Urinary bladder (tissue), 4 donors: Measurements from ENCODE around the gene UNC5CL. TPM values are rescaled to one million over a fixed set of nuclear protein-coding genes. Genes with fewer than 3 reads are reported as not detected.

Experiments used
- DNase-seq: peaks from one replicate; pipeline ENCODE4 v3.0.0-alpha.2; 2015; ENCODE audit errors: extremely low spot score
- H3K27ac ChIP-seq: one replicate; pipeline ENCODE4 v1.5.1; 2013; ENCODE audit warnings: low read depth, mild to moderate bottlenecking, moderate library complexity
- H3K36me3 ChIP-seq: one replicate; pipeline ENCODE4 v1.6.1; 2013; ENCODE audit warnings: mild to moderate bottlenecking, moderate library complexity; ENCODE audit not compliant: insufficient read depth
- H3K4me1 ChIP-seq: one replicate; pipeline ENCODE4 v1.6.1; 2013; ENCODE audit warnings: mild to moderate bottlenecking, moderate library complexity; ENCODE audit not compliant: insufficient read depth
- H3K4me3 ChIP-seq: one replicate; pipeline ENCODE4 v1.5.1; 2013; ENCODE audit warnings: low read depth, low read length
- WGBS: extraction: QIAGEN DNeasy Blood & Tissue Kit; methylation state at CpG from one replicate; pipeline ENCODE4 v1.1.7; 2013; 5-methylcytosine and 5-hydroxymethylcytosine counted together
- polyA plus RNA-seq: library from polyadenylated mRNA; stranded (reverse); fragments of 200-250 nt; gene quantifications from one replicate; pipeline ENCODE4 v1.2.3, GENCODE V29; 2013
- total RNA-seq: library from RNA; depleted of rRNA; stranded (reverse); fragments of >200 nt; gene quantifications from one replicate; pipeline ENCODE4 v1.2.3, GENCODE V29; 2014
- donor health status: healthy with polysubstance abuse.
- donor health status: healthy.

The UNC5CL gene
- total and polyA plus RNA-seq, 2 donors: 0.37 to 0.87 TPM

- WGBS: under 1% methylated on average over 37 of the region's 37 CpGs
- peak; percentile 99 for DNase-seq
- H3K36me3 ChIP-seq: peaks cover 3% of the 10 kb centered on the region
- H3K4me3 ChIP-seq: peak within 1 kb of the TSS; percentile 87
- H3K4me1 ChIP-seq: no peaks in the 10 kb centered on the region
- H3K27ac ChIP-seq: peak within 1 kb of the TSS; percentile 100
Observed at GRCh38 chr6:41072836-41073202, 33.8 kb upstream of the UNC5CL start, which contains the start of gene NFYA. TSS of gene NFYA (plus strand) at chr6:41072974. CDS start at chr6:41079090, 6,116 bp downstream.

GRCh38 chr6:41071923-41072835, 33.2 kb upstream of the UNC5CL start, which contains the start of gene OARD1:
TSS of gene OARD1 (minus strand) at chr6:41072356. CDS start at chr6:41071634, 722 bp downstream.
- Histone ChIP-seq H3K36me3 (peaks cover 3% of the 10 kb centered on the region), H3K4me3 (peak within 1 kb of the TSS; percentile 87), H3K27ac (peak within 1 kb of the TSS; percentile 100), H3K4me1 (no peaks in the 10 kb centered on the region)
- WGBS: under 1% methylated on average over 63 of the region's 63 CpGs
- peak; percentile 85 for DNase-seq

- Histone ChIP-seq H3K27ac (peak overlapping the region; percentile 100), H3K4me1 (no peaks in the 10 kb centered on the region), H3K4me3 (peak overlapping the region; percentile 56), H3K36me3 (peaks cover 3% of the 10 kb centered on the region)
- WGBS: under 1% methylated on average over 16 of the region's 16 CpGs
- DNase-seq: no peak
Observed at GRCh38 chr6:41071501-41071922, 32.5 kb upstream of the UNC5CL start.

GRCh38 chr6:41066867-41067304, 27.9 kb upstream of the UNC5CL start:
- Histone ChIP-seq H3K4me3 (no peak overlapping the region), H3K4me1 (no peaks in the 10 kb centered on the region), H3K36me3 (peaks cover 5% of the 10 kb centered on the region), H3K27ac (no peak overlapping the region)
- 28% methylated on average over 3 of the region's 3 CpGs for WGBS
- no peak for DNase-seq

- H3K4me1 ChIP-seq: no peaks in the 10 kb centered on the region
- no peak for DNase-seq
- peaks cover 5% of the 10 kb centered on the region for H3K36me3 ChIP-seq
- no peak overlapping the region for H3K27ac ChIP-seq
- WGBS: 91% methylated on average over 2 of the region's 2 CpGs
- no peak overlapping the region for H3K4me3 ChIP-seq
Observed at GRCh38 chr6:41065550-41066026, 26.6 kb upstream of the UNC5CL start.

GRCh38 chr6:41064841-41065240, 25.8 kb upstream of the UNC5CL start:
- peaks cover 5% of the 10 kb centered on the region for H3K36me3 ChIP-seq
- no peak overlapping the region for H3K4me3 ChIP-seq
- H3K4me1 ChIP-seq: no peaks in the 10 kb centered on the region
- no peak overlapping the region for H3K27ac ChIP-seq
- no peak for DNase-seq
- 70% methylated on average over 5 of the region's 5 CpGs for WGBS

GRCh38 chr6:41063884-41064285, 24.9 kb upstream of the UNC5CL start:
- Histone ChIP-seq H3K27ac (no peak overlapping the region), H3K36me3 (peaks cover 2% of the 10 kb centered on the region)

GRCh38 chr6:41062056-41062455, 23.0 kb upstream of the UNC5CL start:
- 78% methylated on average over 1 of the region's 1 CpG for WGBS
- no peak overlapping the region for H3K27ac ChIP-seq
- H3K36me3 ChIP-seq: peaks cover 2% of the 10 kb centered on the region

More at GRCh38 chr6:41063884-41064285, 24.9 kb upstream of the UNC5CL start:
- no peak for DNase-seq
- Histone ChIP-seq H3K4me1 (no peaks in the 10 kb centered on the region), H3K4me3 (no peak overlapping the region)
- 82% methylated on average over 2 of the region's 2 CpGs for WGBS

GRCh38 chr6:41061196-41061726, 22.2 kb upstream of the UNC5CL start:
- no peak overlapping the region for H3K4me3 ChIP-seq
- H3K36me3 ChIP-seq: peaks cover 2% of the 10 kb centered on the region
- H3K4me1 ChIP-seq: no peaks in the 10 kb centered on the region
- 83% methylated on average over 13 of the region's 13 CpGs for WGBS
- H3K27ac ChIP-seq: no peak overlapping the region
- DNase-seq: no peak

More at GRCh38 chr6:41062056-41062455, 23.0 kb upstream of the UNC5CL start:
- Histone ChIP-seq H3K4me1 (no peaks in the 10 kb centered on the region), H3K4me3 (no peak overlapping the region)
- DNase-seq: no peak

- Histone ChIP-seq H3K27ac (no peak overlapping the region), H3K4me1 (no peaks in the 10 kb centered on the region), H3K36me3 (no peaks in the 10 kb centered on the region), H3K4me3 (no peak overlapping the region)
- 40% methylated on average over 1 of the region's 1 CpG for WGBS
- DNase-seq: no peak
Observed at GRCh38 chr6:41059556-41059955, 20.5 kb upstream of the UNC5CL start.

GRCh38 chr6:41058783-41059181, 19.8 kb upstream of the UNC5CL start:
- DNase-seq: no peak
- H3K36me3 ChIP-seq: no peaks in the 10 kb centered on the region
- no peak overlapping the region for H3K27ac ChIP-seq
- H3K4me1 ChIP-seq: no peaks in the 10 kb centered on the region
- H3K4me3 ChIP-seq: no peak overlapping the region
- WGBS: 69% methylated on average over 2 of the region's 2 CpGs

- Histone ChIP-seq H3K4me1 (no peaks in the 10 kb centered on the region), H3K4me3 (no peak overlapping the region), H3K36me3 (no peaks in the 10 kb centered on the region), H3K27ac (no peak overlapping the region)
- WGBS: 62% methylated on average over 6 of the region's 6 CpGs
- DNase-seq: no peak
Observed at GRCh38 chr6:41056768-41057490, 17.9 kb upstream of the UNC5CL start.

GRCh38 chr6:41055149-41055548, 16.1 kb upstream of the UNC5CL start:
- DNase-seq: no peak
- Histone ChIP-seq H3K4me3 (no peak overlapping the region), H3K27ac (no peak overlapping the region), H3K36me3 (no peaks in the 10 kb centered on the region), H3K4me1 (no peaks in the 10 kb centered on the region)
- 25% methylated on average over 3 of the region's 3 CpGs for WGBS
